ENCODE measurements around the gene CFAP92.

DNA sequence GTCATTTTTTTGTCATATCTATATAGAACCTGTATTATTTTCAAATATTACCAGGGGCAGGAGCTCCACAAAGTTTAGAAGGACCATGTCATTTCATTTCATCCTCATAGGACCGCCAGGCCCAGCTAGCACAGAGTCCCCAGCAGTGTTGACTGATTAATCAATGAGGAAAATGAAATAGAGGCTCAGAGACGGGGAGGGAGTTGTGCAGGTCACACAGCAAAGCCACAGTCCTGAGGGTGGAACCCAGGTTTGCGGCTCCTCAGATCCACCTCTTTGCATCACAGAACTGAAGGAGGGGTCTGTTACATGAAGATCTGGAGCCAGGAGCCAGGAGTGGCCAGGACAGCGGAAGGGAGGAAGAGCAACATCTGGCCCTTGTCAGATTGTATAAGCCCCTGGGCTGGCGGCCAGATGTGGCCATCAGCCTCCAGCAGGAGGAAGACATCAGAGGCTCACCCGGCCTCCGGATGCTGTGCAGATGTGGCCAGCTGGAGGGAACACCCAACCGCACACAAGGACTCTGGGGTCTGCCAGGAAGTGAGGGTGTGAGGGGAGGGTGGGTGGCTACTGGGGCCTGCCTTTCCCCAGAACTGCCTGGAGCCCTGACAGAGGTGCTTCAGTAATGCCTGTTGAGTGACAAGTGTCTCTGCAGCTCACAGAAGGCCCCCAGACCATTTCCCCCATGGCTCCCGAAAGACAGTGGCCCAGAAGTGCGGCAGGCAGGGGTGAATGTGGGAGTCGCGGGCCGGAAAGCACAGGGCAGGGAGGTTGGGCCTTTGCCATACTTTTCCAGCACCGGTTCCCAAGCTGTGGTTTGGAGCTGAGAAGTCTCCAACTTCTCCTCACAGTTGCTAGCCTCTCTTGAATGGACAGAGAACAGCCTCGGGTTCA, 28.5 kb upstream of the CFAP92 start:
- TF ChIP-seq POLR2AphosphoS5 (IDR thresholded peaks at IDR 0.05; ENCODE audit: low read depth, low read length) (no peak), SIN3A (IDR thresholded peaks at IDR 0.05; ENCODE audit: borderline replicate concordance, insufficient read depth, low read depth, low read length) (no peak)
- TF ChIP-seq, protein P1, sequence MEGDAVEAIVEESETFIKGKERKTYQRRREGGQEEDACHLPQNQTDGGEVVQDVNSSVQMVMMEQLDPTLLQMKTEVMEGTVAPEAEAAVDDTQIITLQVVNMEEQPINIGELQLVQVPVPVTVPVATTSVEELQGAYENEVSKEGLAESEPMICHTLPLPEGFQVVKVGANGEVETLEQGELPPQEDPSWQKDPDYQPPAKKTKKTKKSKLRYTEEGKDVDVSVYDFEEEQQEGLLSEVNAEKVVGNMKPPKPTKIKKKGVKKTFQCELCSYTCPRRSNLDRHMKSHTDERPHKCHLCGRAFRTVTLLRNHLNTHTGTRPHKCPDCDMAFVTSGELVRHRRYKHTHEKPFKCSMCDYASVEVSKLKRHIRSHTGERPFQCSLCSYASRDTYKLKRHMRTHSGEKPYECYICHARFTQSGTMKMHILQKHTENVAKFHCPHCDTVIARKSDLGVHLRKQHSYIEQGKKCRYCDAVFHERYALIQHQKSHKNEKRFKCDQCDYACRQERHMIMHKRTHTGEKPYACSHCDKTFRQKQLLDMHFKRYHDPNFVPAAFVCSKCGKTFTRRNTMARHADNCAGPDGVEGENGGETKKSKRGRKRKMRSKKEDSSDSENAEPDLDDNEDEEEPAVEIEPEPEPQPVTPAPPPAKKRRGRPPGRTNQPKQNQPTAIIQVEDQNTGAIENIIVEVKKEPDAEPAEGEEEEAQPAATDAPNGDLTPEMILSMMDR (IDR thresholded peaks at IDR 0.05): no peak
- TF ChIP-seq, protein P2, sequence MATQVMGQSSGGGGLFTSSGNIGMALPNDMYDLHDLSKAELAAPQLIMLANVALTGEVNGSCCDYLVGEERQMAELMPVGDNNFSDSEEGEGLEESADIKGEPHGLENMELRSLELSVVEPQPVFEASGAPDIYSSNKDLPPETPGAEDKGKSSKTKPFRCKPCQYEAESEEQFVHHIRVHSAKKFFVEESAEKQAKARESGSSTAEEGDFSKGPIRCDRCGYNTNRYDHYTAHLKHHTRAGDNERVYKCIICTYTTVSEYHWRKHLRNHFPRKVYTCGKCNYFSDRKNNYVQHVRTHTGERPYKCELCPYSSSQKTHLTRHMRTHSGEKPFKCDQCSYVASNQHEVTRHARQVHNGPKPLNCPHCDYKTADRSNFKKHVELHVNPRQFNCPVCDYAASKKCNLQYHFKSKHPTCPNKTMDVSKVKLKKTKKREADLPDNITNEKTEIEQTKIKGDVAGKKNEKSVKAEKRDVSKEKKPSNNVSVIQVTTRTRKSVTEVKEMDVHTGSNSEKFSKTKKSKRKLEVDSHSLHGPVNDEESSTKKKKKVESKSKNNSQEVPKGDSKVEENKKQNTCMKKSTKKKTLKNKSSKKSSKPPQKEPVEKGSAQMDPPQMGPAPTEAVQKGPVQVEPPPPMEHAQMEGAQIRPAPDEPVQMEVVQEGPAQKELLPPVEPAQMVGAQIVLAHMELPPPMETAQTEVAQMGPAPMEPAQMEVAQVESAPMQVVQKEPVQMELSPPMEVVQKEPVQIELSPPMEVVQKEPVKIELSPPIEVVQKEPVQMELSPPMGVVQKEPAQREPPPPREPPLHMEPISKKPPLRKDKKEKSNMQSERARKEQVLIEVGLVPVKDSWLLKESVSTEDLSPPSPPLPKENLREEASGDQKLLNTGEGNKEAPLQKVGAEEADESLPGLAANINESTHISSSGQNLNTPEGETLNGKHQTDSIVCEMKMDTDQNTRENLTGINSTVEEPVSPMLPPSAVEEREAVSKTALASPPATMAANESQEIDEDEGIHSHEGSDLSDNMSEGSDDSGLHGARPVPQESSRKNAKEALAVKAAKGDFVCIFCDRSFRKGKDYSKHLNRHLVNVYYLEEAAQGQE (IDR thresholded peaks at IDR 0.05; ENCODE audit: insufficient read depth in 1 of 2, low read depth in 2 of 2, low read length in 1 of 2): no peak

All from Panc1 (cell line).